PC-3 (cell line): Measurements from ENCODE around the gene DACT2.

ENCODE experiments used
- EZH2 ChIP-seq: fragments of 300-600 bp; sonication (generic); IDR thresholded peaks from one replicate; pipeline ENCODE4 v1.6.1; 2017; ENCODE audit warnings: antibody characterized with exemption, mild to moderate bottlenecking, low read length; ENCODE audit not compliant: unreplicated experiment
- TF ChIP-seq, protein P1 (sequence below): fragments of 300-600 bp; sonication (generic); conservative IDR thresholded peaks from 2 replicates; pipeline ENCODE4 v1.5.1; 2017; ENCODE audit warnings: antibody characterized with exemption, low read depth, mild to moderate bottlenecking, low read length

DNA sequence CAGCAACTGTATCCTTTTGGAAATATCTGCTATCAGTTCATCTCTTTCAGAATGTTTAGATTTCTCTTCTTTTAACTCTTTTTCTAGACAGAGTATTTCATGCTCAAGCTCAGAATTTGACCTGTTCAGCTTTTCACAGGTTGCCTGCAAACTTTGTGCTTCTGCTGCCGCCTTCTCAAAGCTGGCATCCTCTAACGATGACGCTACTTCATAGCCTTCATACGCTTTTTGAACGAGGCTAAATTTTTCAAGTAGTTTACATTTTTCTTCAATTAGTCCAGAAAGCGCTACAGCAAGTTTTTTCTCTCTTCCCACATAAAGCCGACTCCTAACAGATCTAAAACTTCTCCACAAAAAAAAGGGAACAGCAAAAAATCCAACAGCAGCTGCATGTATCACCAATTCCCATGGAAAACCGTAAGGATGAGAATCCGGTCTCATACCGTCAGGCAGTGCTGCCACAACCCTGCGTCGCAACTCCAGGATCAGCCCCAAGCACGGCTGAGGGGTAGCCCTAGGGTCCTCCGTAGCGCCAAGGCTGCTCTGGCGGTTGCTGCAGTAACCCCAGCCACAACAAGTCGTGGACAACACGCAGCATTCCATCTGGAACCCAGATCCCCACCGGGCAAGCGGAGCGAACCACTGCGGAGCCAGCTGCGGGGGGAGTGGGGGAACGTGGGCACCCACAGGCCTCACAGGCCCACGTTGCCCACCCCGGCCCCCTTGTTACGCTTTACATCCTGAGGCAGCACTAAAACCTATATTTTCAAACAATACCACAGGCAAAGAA is 30.6 kb downstream of the DACT2 start:
- TF ChIP-seq EZH2: no peak
- TF ChIP-seq, protein P1, sequence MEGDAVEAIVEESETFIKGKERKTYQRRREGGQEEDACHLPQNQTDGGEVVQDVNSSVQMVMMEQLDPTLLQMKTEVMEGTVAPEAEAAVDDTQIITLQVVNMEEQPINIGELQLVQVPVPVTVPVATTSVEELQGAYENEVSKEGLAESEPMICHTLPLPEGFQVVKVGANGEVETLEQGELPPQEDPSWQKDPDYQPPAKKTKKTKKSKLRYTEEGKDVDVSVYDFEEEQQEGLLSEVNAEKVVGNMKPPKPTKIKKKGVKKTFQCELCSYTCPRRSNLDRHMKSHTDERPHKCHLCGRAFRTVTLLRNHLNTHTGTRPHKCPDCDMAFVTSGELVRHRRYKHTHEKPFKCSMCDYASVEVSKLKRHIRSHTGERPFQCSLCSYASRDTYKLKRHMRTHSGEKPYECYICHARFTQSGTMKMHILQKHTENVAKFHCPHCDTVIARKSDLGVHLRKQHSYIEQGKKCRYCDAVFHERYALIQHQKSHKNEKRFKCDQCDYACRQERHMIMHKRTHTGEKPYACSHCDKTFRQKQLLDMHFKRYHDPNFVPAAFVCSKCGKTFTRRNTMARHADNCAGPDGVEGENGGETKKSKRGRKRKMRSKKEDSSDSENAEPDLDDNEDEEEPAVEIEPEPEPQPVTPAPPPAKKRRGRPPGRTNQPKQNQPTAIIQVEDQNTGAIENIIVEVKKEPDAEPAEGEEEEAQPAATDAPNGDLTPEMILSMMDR: no peak
